K562 (cell line): Measurements from ENCODE around the gene TBC1D32. TPM values are rescaled to one million over a fixed set of nuclear protein-coding genes. Genes with fewer than 3 reads are reported as not detected.

Source experiments
- ATF7 ChIP-seq: fragments of 450-650 bp; IDR thresholded peaks from 2 replicates; pipeline ENCODE4 v1.7.1; 2014; ENCODE audit warnings: mild to moderate bottlenecking, moderate library complexity
- BMI1 ChIP-seq: fragments of 150-350 bp; IDR thresholded peaks from 2 replicates; pipeline ENCODE4 v1.6.1; 2014; ENCODE audit warnings: low read length
- CTBP1 ChIP-seq: fragments of 450-650 bp; IDR thresholded peaks from 2 replicates; pipeline ENCODE4 v1.6.1; 2016; ENCODE audit warnings: borderline replicate concordance
- E2F3 ChIP-seq: fragments of 250-450 bp; sonication (Bioruptor Pico); IDR thresholded peaks from 2 replicates; pipeline ENCODE4 v1.4.0; 2020; ENCODE audit warnings: mild to moderate bottlenecking
- EGR1 ChIP-seq: fragments of 450-650 bp; conservative IDR thresholded peaks from 2 replicates; pipeline ENCODE4 v1.6.1; 2017; ENCODE audit warnings: mild to moderate bottlenecking
- HMG20A ChIP-seq: fragments of 450-650 bp; formaldehyde crosslinking; conservative IDR thresholded peaks from 2 replicates; pipeline ENCODE4 v1.4.0; 2020; ENCODE audit warnings: mild to moderate bottlenecking, mixed read lengths
- MCM7 ChIP-seq, 2 experiments: fragments of 450-650 bp; IDR thresholded peaks; 2 replicates each; pipeline ENCODE4 v1.6.1; 2016 to 2018
- MEIS2 ChIP-seq: fragments of 450-650 bp; IDR thresholded peaks from 2 replicates; pipeline ENCODE4 v1.6.1; 2014; ENCODE audit warnings: mild to moderate bottlenecking; ENCODE audit not compliant: partially characterized antibody
- MIER1 ChIP-seq: fragments of 450-650 bp; IDR thresholded peaks from 2 replicates; pipeline ENCODE4 v1.6.1; 2016; ENCODE audit warnings: antibody characterized with exemption, mild to moderate bottlenecking, low read depth
- POLR2G ChIP-seq: fragments of 200-400 bp; formaldehyde crosslinking; IDR thresholded peaks from 2 replicates; pipeline ENCODE4 v1.6.1; 2017; ENCODE audit warnings: low read depth, mild to moderate bottlenecking, antibody characterized with exemption, low read length, moderate library complexity
- RBM17 ChIP-seq: fragments of 200-400 bp; formaldehyde crosslinking; IDR thresholded peaks from 2 replicates; pipeline ENCODE4 v1.6.1; 2017; ENCODE audit warnings: low read depth, mild to moderate bottlenecking, low read length, borderline replicate concordance
- RBM22 ChIP-seq: fragments of 200-400 bp; formaldehyde crosslinking; IDR thresholded peaks from 2 replicates; pipeline ENCODE4 v1.6.1; 2018; ENCODE audit warnings: low read length, low read depth; ENCODE audit not compliant: poor library complexity, severe bottlenecking
- SOX6 ChIP-seq: fragments of 450-650 bp; IDR thresholded peaks from 2 replicates; pipeline ENCODE4 v1.6.1; 2014; ENCODE audit warnings: mild to moderate bottlenecking
- SUPT5H ChIP-seq: fragments of 450-650 bp; IDR thresholded peaks from 2 replicates; pipeline ENCODE4 v1.6.1; 2016
- ZNF232 ChIP-seq: sonication (generic); formaldehyde crosslinking; IDR thresholded peaks from 2 replicates; pipeline ENCODE4 v1.8.0; 2022; ENCODE audit warnings: mild to moderate bottlenecking, missing genetic modification reagents
- ZNF695 ChIP-seq: fragments of 450-650 bp; formaldehyde crosslinking; IDR thresholded peaks from 2 replicates; pipeline ENCODE4 v1.4.0; 2020; ENCODE audit warnings: mild to moderate bottlenecking, moderate library complexity
- ZNF77 ChIP-seq: fragments of 250-450 bp; sonication (Bioruptor Pico); IDR thresholded peaks from 2 replicates; pipeline ENCODE4 v1.5.0; 2020
- polyA plus RNA-seq, 8 experiments: library from polyadenylated mRNA; depleted of rRNA in 4 of 8; stranded (reverse) in 5 of 8; unstranded in 3 of 8; fragments of >200 nt; fragmentation: Nextera tagmentation in 2 of 8; fragmentation: Illumina TruSeq in 1 of 8; extraction: Ambion mirVana in 2 of 8; extraction: Trizol in 1 of 8; gene quantifications; 2 replicates each; pipeline versions ENCODE4 v1.2.1 to v1.2.3, GENCODE V29; 2011 to 2014; ENCODE audit warnings: inconsistent platforms in 1 of 8, missing spikeins in 1 of 8
- total RNA-seq, 7 experiments: library from RNA; depleted of rRNA in 6 of 7; stranded (reverse); fragments of >200 nt in 6 of 7; fragmentation: Illumina TruSeq in 2 of 7; extraction: Trizol in 2 of 7; gene quantifications; 2 replicates each; pipeline versions ENCODE4 v1.2.1 to v1.2.3, GENCODE V29; 2011 to 2021; ENCODE audit warnings: low replicate concordance in 1 of 7
- TF ChIP-seq, protein P1 (sequence below): fragments of 450-650 bp; IDR thresholded peaks from 2 replicates; pipeline ENCODE4 v1.7.1; 2018; ENCODE audit warnings: mild to moderate bottlenecking, low read depth; ENCODE audit not compliant: partially characterized antibody
- TF ChIP-seq, protein P2 (sequence below): fragments of 450-650 bp; IDR thresholded peaks from 2 replicates; pipeline ENCODE4 v1.6.1; 2016; ENCODE audit warnings: borderline replicate concordance
- TF ChIP-seq, protein P3 (sequence below): sonication (generic); formaldehyde crosslinking; IDR thresholded peaks from 2 replicates; pipeline ENCODE4 v1.8.1; 2023; ENCODE audit warnings: mild to moderate bottlenecking, missing genetic modification reagents, moderate library complexity
- TF ChIP-seq, protein P4 (sequence below): fragments of 450-650 bp; IDR thresholded peaks from 2 replicates; pipeline ENCODE4 v1.6.1; 2016; ENCODE audit warnings: antibody characterized with exemption
- TF ChIP-seq, protein P5 (sequence below): sonication (generic); formaldehyde crosslinking; IDR thresholded peaks from 2 replicates; pipeline ENCODE4 v1.8.0; 2022; ENCODE audit warnings: missing genetic modification reagents, mild to moderate bottlenecking, moderate library complexity, borderline replicate concordance

TBC1D32 gene
- total and polyA plus RNA-seq, 9 of the 15 experiments (the other 6 are each of a cell fraction or from before 2014, with no cell fraction given), result 2.5 to 9.6 (median 3.9) TPM

DNA sequence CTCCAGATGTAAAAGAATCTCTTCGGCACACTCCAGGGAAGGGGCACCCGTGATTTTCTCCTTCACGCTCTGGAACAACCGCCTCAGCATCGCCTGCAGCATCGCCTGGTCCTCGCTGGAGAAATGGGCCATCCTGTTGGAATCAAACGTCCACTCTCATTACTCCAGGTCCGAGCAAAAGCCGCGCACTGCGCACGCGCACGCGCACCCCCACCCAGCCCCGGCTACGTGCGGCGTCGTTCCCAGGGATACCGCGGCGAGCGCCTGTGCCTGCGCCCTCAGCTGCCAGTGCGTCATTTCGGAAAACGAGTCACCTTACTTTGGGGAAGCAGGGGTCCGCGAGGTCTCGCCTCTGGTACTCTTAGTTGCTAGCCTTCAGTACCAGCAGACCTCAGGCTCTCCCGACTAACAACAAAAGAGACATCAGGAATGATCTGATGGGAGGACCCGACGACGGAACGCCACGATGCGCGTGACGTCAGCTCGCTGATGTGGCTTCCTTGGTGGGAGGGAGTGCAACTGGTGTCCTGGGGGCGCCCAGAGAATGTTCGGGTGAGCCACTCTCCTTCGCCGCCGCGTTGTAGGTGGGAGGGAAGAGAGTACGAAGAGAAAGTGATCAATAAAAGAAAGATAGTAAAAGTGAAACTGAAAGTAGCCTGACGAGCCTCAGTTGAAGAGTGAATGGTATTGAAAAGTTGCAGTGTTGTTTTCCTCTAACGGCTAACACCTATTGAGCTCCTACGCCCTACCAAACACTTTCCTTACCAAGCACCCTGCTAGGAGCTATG lies at the start of gene TBC1D32 (continued):
- TF ChIP-seq, protein P1, sequence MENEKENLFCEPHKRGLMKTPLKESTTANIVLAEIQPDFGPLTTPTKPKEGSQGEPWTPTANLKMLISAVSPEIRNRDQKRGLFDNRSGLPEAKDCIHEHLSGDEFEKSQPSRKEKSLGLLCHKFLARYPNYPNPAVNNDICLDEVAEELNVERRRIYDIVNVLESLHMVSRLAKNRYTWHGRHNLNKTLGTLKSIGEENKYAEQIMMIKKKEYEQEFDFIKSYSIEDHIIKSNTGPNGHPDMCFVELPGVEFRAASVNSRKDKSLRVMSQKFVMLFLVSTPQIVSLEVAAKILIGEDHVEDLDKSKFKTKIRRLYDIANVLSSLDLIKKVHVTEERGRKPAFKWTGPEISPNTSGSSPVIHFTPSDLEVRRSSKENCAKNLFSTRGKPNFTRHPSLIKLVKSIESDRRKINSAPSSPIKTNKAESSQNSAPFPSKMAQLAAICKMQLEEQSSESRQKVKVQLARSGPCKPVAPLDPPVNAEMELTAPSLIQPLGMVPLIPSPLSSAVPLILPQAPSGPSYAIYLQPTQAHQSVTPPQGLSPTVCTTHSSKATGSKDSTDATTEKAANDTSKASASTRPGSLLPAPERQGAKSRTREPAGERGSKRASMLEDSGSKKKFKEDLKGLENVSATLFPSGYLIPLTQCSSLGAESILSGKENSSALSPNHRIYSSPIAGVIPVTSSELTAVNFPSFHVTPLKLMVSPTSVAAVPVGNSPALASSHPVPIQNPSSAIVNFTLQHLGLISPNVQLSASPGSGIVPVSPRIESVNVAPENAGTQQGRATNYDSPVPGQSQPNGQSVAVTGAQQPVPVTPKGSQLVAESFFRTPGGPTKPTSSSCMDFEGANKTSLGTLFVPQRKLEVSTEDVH, result no peak
- TF ChIP-seq, protein P2, sequence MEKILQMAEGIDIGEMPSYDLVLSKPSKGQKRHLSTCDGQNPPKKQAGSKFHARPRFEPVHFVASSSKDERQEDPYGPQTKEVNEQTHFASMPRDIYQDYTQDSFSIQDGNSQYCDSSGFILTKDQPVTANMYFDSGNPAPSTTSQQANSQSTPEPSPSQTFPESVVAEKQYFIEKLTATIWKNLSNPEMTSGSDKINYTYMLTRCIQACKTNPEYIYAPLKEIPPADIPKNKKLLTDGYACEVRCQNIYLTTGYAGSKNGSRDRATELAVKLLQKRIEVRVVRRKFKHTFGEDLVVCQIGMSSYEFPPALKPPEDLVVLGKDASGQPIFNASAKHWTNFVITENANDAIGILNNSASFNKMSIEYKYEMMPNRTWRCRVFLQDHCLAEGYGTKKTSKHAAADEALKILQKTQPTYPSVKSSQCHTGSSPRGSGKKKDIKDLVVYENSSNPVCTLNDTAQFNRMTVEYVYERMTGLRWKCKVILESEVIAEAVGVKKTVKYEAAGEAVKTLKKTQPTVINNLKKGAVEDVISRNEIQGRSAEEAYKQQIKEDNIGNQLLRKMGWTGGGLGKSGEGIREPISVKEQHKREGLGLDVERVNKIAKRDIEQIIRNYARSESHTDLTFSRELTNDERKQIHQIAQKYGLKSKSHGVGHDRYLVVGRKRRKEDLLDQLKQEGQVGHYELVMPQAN, result peak; percentile 80
- TF ChIP-seq SOX6, result no peak
- TF ChIP-seq, protein P3, sequence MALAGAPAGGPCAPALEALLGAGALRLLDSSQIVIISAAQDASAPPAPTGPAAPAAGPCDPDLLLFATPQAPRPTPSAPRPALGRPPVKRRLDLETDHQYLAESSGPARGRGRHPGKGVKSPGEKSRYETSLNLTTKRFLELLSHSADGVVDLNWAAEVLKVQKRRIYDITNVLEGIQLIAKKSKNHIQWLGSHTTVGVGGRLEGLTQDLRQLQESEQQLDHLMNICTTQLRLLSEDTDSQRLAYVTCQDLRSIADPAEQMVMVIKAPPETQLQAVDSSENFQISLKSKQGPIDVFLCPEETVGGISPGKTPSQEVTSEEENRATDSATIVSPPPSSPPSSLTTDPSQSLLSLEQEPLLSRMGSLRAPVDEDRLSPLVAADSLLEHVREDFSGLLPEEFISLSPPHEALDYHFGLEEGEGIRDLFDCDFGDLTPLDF (CRISPR knock-in tag), result no peak
- no peak for TF ChIP-seq HMG20A (CRISPR knock-in tag)
- TF ChIP-seq, protein P4, sequence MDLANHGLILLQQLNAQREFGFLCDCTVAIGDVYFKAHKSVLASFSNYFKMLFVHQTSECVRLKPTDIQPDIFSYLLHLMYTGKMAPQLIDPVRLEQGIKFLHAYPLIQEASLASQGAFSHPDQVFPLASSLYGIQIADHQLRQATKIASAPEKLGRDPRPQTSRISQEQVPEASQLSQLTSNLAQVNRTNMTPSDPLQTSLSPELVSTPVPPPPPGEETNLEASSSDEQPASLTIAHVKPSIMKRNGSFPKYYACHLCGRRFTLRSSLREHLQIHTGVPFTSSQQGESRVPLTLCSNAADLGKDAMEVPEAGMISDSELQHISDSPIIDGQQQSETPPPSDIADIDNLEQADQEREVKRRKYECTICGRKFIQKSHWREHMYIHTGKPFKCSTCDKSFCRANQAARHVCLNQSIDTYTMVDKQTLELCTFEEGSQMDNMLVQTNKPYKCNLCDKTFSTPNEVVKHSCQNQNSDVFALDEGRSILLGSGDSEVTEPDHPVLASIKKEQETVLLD, result peak; percentile 97
- TF ChIP-seq EGR1, result peak; percentile 62
- peak; percentile 80 for TF ChIP-seq SUPT5H
- TF ChIP-seq ZNF77 (CRISPR knock-in tag), result no peak
- peak; percentile 94 for TF ChIP-seq ATF7
- no peak for TF ChIP-seq MCM7 (IDR thresholded peaks at IDR 0.05)
- no peak for TF ChIP-seq ZNF695
- no peak for TF ChIP-seq MIER1
- no peak for TF ChIP-seq RBM17
- TF ChIP-seq ZNF232 (CRISPR knock-in tag), result no peak
- peak; percentile 80 for TF ChIP-seq POLR2G
- no peak for TF ChIP-seq E2F3 (CRISPR knock-in tag)
- peak; percentile 37 for TF ChIP-seq RBM22
- TF ChIP-seq CTBP1, result peak; percentile 87
- TF ChIP-seq, protein P5, sequence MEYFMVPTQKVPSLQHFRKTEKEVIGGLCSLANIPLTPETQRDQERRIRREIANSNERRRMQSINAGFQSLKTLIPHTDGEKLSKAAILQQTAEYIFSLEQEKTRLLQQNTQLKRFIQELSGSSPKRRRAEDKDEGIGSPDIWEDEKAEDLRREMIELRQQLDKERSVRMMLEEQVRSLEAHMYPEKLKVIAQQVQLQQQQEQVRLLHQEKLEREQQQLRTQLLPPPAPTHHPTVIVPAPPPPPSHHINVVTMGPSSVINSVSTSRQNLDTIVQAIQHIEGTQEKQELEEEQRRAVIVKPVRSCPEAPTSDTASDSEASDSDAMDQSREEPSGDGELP, result peak; percentile 74
- TF ChIP-seq BMI1, result peak; percentile 33; the same call in 1 of the 2 replicates
- peak; percentile 84 for TF ChIP-seq MEIS2
